Calu3 (cell line): ENCODE results near the gene TBC1D22B. TPM values are rescaled to one million over a fixed set of nuclear protein-coding genes. Genes with fewer than 3 reads are reported as not detected.

ENCODE experiments used
- BruUV-seq: library from RNA; stranded (reverse); fragments of 400-500 nt; replicated peaks from 2 replicates; lab custom pipeline; 2021; lab: Mats Ljungman, UMichigan
- CTCF ChIA-PET: fragments of 300-600 bp; sonication (Branson Sonifier 250); formaldehyde crosslinking; loops from one replicate; lab custom pipeline; 2022; ENCODE audit warnings: antibody characterized with exemption; lab: Charles Lee
- DNase-seq: peaks from one replicate; pipeline ENCODE4 v3.0.0; 2022
- H3K27ac Mint-ChIP-seq: one replicate; pipeline ENCODE4 v1.8.0; 2022; ENCODE audit warnings: mixed read lengths; ENCODE audit not compliant: unreplicated experiment
- H3K27me3 Mint-ChIP-seq: one replicate; pipeline ENCODE4 v1.8.0; 2022; ENCODE audit warnings: mixed read lengths; ENCODE audit not compliant: unreplicated experiment
- H3K36me3 Mint-ChIP-seq: one replicate; pipeline ENCODE4 v1.8.0; 2022; ENCODE audit warnings: mild to moderate bottlenecking, moderate library complexity, mixed read lengths; ENCODE audit not compliant: insufficient read depth, unreplicated experiment
- H3K4me1 Mint-ChIP-seq: one replicate; pipeline ENCODE4 v1.8.0; 2022; ENCODE audit warnings: mild to moderate bottlenecking, low read depth, mixed read lengths; ENCODE audit not compliant: unreplicated experiment
- H3K4me3 Mint-ChIP-seq: one replicate; pipeline ENCODE4 v1.8.0; 2022; ENCODE audit warnings: mild to moderate bottlenecking, low read depth, moderate library complexity, mixed read lengths; ENCODE audit not compliant: unreplicated experiment
- H3K9me3 Mint-ChIP-seq: one replicate; pipeline ENCODE4 v1.8.0; 2022; ENCODE audit warnings: low read depth, mixed read lengths; ENCODE audit not compliant: unreplicated experiment
- intact Hi-C: fragments of 100-400 bp; cut with micrococcal nuclease; formaldehyde crosslinking; loops from one replicate; pipeline ENCODE4 v1.10.0; 2022; ENCODE audit not compliant: unreplicated experiment
- total RNA-seq: library from RNA; stranded (reverse); gene quantifications from 2 replicates; pipeline ENCODE4 v1.2.3, GENCODE V29; 2022
- TF ChIP-seq, protein P1 (sequence below): fragments of 200-600 bp; IDR thresholded peaks from one replicate; pipeline ENCODE4 v1.8.0; 2022; ENCODE audit warnings: antibody characterized with exemption; ENCODE audit not compliant: unreplicated experiment

The TBC1D22B gene
- total RNA-seq, 1 experiment from 2014 or later: 14.6 TPM

DNA sequence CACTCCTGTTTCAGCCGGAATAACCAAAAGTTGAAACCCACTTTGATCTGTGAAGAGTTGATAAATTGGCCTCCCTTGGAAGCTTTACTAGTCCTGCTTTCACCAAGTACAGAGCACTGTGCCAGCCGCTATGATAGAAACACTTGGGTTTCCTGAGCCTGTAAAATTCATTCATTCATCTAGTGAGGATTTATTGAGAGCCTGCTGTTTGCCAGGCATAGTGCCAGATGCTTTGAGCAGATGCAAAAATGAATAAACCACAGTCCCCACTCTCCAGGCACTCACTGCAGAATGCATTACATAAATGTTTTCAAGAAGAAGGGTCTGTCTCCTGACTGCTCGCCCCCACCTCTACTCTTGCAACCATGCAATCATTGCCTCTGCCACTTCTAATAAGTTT is 25.7 kb downstream of the TBC1D22B start:
- CTCF ChIA-PET: interaction anchor here (0.5 kb wide), 2 partner anchors 15 to 130 kb away, joined by 4 to 6 read pairs; no protein-coding TSS in a partner anchor
- Mint-ChIP-seq H3K27ac (no peak overlapping the region), H3K27me3 (no peaks in the 10 kb centered on the region), H3K9me3 (no peaks in the 10 kb centered on the region), H3K36me3 (peaks cover 19% of the 10 kb centered on the region), H3K4me3 (no peak overlapping the region), H3K4me1 (no peaks in the 10 kb centered on the region)
- TF ChIP-seq, protein P1, sequence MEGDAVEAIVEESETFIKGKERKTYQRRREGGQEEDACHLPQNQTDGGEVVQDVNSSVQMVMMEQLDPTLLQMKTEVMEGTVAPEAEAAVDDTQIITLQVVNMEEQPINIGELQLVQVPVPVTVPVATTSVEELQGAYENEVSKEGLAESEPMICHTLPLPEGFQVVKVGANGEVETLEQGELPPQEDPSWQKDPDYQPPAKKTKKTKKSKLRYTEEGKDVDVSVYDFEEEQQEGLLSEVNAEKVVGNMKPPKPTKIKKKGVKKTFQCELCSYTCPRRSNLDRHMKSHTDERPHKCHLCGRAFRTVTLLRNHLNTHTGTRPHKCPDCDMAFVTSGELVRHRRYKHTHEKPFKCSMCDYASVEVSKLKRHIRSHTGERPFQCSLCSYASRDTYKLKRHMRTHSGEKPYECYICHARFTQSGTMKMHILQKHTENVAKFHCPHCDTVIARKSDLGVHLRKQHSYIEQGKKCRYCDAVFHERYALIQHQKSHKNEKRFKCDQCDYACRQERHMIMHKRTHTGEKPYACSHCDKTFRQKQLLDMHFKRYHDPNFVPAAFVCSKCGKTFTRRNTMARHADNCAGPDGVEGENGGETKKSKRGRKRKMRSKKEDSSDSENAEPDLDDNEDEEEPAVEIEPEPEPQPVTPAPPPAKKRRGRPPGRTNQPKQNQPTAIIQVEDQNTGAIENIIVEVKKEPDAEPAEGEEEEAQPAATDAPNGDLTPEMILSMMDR: no peak
- intact Hi-C loops: no loop called here
- no TSS peak for BruUV-seq
- DNase-seq: no peak

GRCh38 chr6:37283671-37284151 is 26.1 kb downstream of the TBC1D22B start:
- H3K27me3 Mint-ChIP-seq: no peaks in the 10 kb centered on the region

DNA sequence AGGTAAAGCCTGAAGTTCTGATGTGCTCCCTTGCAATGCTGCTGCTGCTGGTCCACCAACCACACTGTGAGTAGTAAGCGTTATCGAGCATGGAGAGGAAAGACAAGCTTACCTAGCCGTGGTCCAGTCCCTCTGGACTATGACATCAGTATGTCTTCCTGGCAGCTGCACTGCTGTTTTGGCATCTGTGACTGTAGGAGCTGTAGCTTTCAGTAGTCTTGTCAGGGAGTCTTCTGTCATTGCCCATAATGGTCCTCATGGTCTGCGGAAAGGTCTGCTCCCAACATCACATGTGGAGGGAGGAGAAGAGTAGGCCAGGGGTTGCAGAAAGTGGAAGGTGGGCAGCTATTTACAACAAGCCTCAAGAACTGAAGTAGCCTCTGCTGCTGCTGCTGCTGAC is 27.2 kb downstream of the TBC1D22B start:
- Mint-ChIP-seq H3K4me3 (no peak overlapping the region), H3K27me3 (no peaks in the 10 kb centered on the region), H3K36me3 (peaks cover 19% of the 10 kb centered on the region), H3K9me3 (no peaks in the 10 kb centered on the region), H3K4me1 (no peaks in the 10 kb centered on the region), H3K27ac (no peak overlapping the region)
- BruUV-seq: no TSS peak
- CTCF ChIA-PET: no interaction called here
- TF ChIP-seq, protein P1: no peak
- DNase-seq: no peak
- intact Hi-C loops: no loop called here

More at GRCh38 chr6:37283671-37284151, 26.1 kb downstream of the TBC1D22B start:
- H3K4me3 Mint-ChIP-seq: no peak overlapping the region
- CTCF ChIA-PET: interaction anchor here (0.5 kb wide), 2 partner anchors 14 to 130 kb away, joined by 4 to 6 read pairs; no protein-coding TSS in a partner anchor
- intact Hi-C loops: no loop called here
- no peaks in the 10 kb centered on the region for H3K4me1 Mint-ChIP-seq
- no peak overlapping the region for H3K27ac Mint-ChIP-seq
- TF ChIP-seq, protein P1: no peak
- no peaks in the 10 kb centered on the region for H3K9me3 Mint-ChIP-seq
- no TSS peak for BruUV-seq
- DNase-seq: no peak
- H3K36me3 Mint-ChIP-seq: peaks cover 19% of the 10 kb centered on the region

DNA sequence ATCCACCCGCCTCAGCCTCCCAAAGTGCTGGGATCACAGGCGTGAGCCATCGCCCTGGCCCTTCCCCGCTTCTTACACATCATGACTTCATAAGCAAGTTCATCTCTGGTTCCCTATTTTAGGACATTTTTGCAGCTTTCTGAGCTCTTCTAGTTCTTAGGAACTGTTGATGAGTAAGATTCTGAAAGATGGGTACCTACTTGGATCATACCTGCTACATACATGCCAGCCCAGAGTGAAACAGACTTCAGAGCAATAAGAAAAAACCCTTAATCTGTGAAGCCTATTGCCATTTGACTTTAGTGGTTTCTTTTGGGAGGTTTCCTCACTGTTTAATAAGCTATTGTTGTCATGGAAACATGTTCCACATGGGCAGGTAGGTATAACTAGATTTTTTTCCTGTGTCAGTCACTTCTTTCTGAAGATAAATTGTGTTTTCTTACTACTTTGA is 28.3 kb downstream of the TBC1D22B start:
- CTCF ChIA-PET: interaction anchor here (0.8 kb wide), 1 partner anchor 9 kb away, joined by 3 read pairs; no protein-coding TSS in a partner anchor
- TF ChIP-seq, protein P1: no peak
- Mint-ChIP-seq H3K36me3 (peaks cover 11% of the 10 kb centered on the region), H3K4me3 (no peak overlapping the region), H3K27ac (no peak overlapping the region), H3K4me1 (no peaks in the 10 kb centered on the region), H3K27me3 (no peaks in the 10 kb centered on the region), H3K9me3 (no peaks in the 10 kb centered on the region)
- no TSS peak for BruUV-seq
- intact Hi-C loops: no loop called here
- no peak for DNase-seq
